Pulmonary artery endothelial cell (primary cell): Measurements from ENCODE around the gene SLC7A7. TPM values are rescaled to one million over a fixed set of nuclear protein-coding genes. Genes with fewer than 3 reads are reported as not detected.
"Not testable (repeated sequence)": the region's sequence is repeated elsewhere in the genome, so short reads cannot be mapped to it uniquely, and the experiment has no call there.

Source experiments
- DNase-seq: peaks from one replicate; pipeline ENCODE4 v3.0.0-alpha.2; 2011; ENCODE audit warnings: low read depth, low spot score
- total RNA-seq: library from RNA; depleted of rRNA; stranded (reverse); fragments of >200 nt; gene quantifications from 2 replicates; pipeline ENCODE4 v1.2.3, GENCODE V29; 2014

SLC7A7 gene
- total RNA-seq, 1 donor from 2014 or later = 9.3 TPM

GRCh38 chr14:22844221-22845102 is 29.2 kb upstream of the SLC7A7 start:
- DNase-seq = no peak

DNA sequence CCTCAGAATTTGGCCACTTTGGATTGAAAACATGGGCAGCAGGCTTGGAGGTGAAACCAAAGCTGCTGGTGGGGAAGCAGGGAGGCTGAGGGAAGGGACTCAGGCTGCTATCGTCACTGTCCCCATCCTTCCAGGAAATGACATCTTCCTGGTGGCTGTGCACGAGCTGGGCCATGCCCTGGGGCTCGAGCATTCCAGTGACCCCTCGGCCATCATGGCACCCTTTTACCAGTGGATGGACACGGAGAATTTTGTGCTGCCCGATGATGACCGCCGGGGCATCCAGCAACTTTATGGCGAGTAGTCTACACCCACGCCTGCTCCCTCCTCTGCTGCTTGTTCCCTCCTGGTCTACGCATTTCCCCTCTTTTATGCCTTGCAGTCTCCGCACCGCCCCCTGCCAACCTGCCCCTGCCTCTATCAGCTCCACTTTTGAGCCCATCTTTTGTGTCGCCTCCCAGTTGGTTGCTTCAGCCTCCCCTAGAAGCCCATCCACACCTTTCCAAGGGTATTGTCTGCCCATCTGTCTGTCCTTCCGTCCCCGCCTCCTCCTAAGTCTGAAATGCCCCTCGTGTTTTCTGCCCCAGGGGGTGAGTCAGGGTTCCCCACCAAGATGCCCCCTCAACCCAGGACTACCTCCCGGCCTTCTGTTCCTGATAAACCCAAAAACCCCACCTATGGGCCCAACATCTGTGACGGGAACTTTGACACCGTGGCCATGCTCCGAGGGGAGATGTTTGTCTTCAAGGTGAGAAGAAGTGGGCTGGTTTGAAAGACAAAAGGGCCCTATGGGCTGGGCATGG is 28.1 kb upstream of the SLC7A7 start:
- no peak for DNase-seq

GRCh38 chr14:22842211-22843122 is 27.2 kb upstream of the SLC7A7 start:
- DNase-seq = no peak

- DNase-seq = no peak
These were observed 26.5 kb upstream of the SLC7A7 start for GRCh38 chr14:22841769-22842168.

- no peak for DNase-seq
These were observed 26.1 kb upstream of the SLC7A7 start for GRCh38 chr14:22841311-22841710.

DNA sequence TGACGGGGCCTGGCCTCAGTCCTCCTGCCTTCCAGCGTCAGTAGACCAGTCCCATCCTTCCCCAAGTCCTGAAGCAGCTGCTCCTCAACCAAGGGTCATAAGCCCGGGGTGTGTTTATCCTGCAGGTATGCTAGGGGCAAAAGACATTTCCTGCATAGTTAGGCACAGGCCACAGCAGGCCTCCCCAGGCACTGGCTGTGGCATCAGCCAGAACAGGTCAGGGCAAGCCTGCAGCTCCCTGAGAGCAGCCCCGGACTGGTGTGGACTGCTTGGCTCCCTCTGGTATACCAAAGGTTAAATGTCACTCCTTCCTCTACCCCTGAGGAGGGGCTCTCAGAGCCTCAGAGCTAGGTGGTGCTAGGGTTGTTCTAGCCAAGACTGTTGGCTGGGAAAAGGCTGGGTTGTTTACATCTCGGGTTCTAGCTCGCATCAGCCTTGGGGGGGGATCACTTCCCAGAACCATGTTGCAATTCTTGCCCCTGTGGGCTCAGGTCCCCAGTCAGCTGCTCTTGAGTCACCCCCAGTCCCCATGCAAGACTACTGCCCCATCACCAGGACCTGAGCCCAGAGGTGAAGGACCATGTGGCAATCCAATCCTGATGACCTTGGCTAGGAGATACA is 24.0 kb upstream of the SLC7A7 start:
- DNase-seq = no peak

GRCh38 chr14:22838631-22839041 is 23.4 kb upstream of the SLC7A7 start:
- no peak for DNase-seq

- DNase-seq = no peak
These were observed 22.7 kb upstream of the SLC7A7 start for GRCh38 chr14:22837750-22838538.

- DNase-seq = no peak
These were observed 22.0 kb upstream of the SLC7A7 start for GRCh38 chr14:22837114-22837749.

DNA sequence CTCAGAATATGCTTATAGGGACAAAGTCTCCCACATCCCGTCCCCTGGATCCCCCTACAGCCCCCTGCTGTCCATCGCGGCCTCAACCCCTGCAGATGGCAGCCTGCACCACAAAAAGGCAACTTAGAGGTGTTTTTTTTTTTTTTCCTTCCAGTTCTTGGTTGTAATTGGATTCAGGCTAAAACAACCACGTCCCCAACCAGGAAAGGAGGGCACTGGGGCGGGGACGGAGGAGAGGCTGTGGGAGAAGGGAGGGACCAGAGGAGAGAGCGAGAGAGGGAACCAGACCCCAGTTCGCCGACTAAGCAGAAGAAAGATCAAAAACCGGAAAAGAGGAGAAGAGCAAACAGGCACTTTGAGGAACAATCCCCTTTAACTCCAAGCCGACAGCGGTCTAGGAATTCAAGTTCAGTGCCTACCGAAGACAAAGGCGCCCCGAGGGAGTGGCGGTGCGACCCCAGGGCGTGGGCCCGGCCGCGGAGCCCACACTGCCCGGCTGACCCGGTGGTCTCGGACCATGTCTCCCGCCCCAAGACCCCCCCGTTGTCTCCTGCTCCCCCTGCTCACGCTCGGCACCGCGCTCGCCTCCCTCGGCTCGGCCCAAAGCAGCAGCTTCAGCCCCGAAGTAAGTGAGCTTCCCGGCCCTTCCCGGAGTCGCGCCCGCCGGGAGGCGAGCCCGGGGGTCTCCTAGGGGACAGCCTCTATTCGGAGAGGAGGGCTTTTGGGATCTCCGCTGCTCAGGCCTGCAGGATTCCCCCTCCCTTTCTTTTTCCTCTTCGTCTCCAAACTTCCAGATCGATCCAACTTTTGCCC is 21.3 kb upstream of the SLC7A7 start, which contains the start of gene MMP14:
Gene MMP14 (plus strand): TSS at position 285 of the 813 bp plus-strand sequence. CDS start 233 bp downstream, at position 518.
- no peak for DNase-seq

DNA sequence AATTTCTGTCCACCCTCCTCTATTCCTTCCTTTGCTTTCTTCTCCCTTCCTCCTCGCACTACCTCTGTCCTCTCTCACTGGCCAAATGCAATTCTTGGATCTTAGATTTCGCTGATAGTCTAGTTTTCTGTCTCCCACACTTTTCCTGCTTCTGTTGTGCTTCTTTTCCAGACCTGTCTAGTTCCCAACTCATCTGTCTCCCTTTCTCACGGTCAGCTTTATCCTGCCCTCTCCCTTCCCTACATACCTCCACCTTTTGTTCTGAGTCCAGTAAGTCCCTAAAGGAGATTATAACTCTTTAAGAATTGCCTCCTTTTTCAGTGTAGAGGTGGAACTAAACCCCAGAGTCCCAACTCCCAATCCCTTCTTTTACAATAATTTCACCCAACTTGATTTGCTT is 20.3 kb upstream of the SLC7A7 start:
- DNase-seq = no peak

DNA sequence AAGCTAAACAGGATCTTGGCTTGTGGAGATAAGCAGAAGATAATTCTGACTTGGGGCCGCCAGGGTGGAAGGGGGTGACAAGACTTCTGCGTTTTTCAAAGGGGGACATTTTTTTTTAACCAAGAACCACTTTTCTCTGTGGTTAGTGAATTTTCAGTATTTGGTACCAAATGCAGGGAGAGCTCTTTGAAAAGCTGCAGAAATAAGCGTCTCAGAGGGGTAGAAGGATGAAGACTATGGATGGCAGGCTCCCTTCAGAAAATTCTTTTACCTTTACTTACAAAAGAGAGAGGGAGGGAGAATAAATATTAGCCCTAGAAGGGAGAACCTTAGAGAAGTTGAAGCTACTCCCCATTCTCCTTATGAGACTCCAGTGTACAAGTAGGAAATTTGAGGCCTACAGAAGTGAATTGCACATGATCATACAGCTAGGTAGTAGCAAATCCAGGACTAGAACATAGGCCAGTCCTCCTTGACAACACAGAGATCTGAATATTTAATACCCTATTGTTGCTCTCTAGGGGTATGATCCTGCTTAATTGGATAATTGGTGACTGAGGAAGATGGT is 15.3 kb upstream of the SLC7A7 start:
- DNase-seq = no peak

DNA sequence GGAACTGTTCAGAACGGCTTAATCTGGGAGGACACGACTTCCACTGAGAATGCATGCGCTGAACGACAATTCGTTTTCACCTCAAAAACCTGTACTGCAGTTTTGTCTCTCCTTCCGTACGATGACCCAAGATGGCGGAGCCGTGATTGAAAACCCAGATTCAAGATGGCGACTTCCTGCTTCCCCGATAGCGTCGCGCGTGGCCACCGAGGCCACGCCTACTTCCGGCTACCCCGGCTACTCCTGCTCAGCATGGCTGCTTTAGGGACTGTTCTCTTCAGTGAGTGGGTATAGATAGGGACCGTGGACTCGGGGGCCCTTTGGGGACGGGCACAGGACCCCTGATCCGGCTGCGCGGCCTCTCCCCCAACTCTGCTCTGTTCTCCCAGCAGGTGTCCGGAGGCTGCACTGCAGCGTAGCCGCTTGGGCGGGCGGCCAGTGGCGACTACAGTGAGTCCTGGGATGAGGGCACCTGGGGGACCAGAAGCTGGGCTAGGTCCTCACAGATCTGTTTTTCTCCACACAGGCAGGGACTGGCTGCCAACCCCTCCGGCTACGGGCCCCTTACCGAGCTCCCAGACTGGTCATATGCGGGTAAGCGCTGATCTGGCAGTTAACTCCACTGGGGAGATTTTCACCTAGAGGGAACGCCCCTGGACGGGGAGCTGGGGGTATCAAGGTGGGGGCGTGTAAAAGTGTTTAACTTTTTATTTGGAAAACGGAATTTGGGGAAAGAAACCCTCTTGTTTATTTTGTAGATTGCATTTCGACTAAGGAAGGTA is 14.6 kb upstream of the SLC7A7 start, which contains the start of gene MRPL52:
Gene MRPL52 (plus strand): TSS at position 227 of the 782 bp plus-strand sequence. CDS start 26 bp downstream, at position 253.
- DNase-seq = no peak

DNA sequence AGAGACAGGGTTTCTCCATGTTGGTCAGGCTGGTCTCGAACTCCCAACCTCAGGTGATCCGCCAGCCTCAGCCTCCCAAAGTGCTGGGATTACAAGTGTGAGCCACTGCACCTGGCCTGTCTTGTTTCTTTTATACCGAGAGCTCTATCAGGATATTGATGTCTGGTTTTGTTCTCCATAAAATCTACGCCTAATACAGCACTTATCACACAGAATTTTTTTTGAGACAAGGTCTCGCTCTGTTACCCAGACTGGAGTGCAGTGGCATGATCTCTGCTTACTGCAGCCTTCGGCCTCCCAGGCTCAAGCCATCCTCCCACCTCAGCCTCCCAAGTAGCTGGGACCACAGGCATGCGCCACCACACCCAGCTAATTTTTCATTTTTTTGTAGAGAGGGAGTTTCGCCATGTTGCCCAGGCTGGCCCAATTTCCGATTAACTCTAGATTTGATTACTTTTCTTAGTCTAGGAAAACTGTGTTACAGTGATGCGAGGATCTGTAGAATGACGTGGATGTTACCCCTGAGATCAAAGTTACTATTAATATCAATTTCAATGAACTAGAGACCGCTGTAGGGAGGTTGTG is 13.9 kb upstream of the SLC7A7 start:
- not testable (repeated sequence) for DNase-seq

DNA sequence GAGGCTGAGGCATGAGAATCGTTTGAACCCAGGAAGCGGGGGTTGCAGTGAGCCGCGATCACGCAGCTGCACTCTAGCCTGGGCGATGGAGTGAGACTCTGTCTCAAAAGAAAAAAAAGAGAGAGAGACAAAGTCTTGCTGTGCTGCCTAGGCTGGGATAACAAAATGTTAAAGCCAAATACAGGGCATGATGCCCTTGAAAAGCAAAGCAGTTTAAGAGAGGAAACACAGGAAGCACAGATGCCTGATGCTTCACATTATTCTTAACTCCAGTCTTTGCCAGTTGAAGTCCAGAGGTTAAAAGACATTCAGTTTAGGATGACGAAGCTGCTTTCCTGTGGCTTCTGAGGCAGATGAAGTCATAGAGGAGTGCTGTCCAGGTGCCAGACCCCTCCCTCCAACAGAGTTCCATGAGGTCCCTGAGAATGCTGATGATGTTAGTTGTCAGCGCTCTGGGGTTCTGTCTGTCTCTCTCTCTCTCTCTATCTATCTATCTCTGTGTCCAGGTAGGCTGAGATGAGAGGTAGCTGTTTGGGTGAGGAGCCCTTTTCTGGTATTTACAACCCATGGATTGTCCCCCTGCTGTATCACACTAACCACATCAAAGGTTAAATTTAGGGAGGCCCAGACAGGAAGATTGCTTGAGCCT is 9.6 kb upstream of the SLC7A7 start:
- peak; percentile 87 for DNase-seq

DNA sequence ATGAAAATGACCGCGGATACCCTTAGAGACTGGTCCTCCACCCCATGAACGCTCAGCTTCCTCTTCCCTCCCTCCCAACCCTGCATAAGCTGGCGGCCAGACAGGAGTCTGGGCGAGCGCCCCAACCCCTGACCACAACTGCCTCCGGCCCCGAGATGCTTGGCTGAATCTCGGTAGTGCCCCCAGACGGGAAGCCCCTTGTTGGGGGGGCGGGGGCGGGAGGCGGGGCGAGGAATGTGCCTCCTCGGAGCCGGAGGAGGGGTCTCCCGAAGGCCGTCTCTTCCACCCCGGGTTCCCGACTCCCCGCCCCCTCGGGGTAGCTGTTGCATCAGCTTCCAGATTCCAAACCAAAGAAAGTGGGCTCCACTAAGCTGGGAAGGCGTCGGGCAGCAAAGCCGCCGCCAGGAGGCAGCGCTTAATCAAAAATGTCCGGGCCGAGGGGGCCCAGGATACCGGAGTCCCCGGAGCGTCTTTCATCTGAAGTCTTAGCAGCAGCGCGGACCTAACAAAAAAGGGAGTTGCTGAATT is 7.4 kb upstream of the SLC7A7 start:
- no peak for DNase-seq
